Nephron (organoid): ENCODE measurements around the gene RASD1.

Source experiments
- H3K27ac Mint-ChIP-seq, 3 experiments: 2 replicates each; pipeline ENCODE4 v1.8.0; 2020; ENCODE audit warnings: mixed read lengths in 3 of 3, mild to moderate bottlenecking in 2 of 3, moderate library complexity in 1 of 3
- H3K27me3 Mint-ChIP-seq: 2 replicates; pipeline ENCODE4 v1.8.0; 2021; ENCODE audit warnings: low read depth, mild to moderate bottlenecking, moderate library complexity, mixed read lengths
- H3K36me3 Mint-ChIP-seq: 2 replicates; pipeline ENCODE4 v1.8.0; 2020; ENCODE audit warnings: low read depth, mixed read lengths
- H3K4me1 Mint-ChIP-seq: 2 replicates; pipeline ENCODE4 v1.8.0; 2020; ENCODE audit warnings: mixed read lengths
- H3K4me3 Mint-ChIP-seq, 3 experiments: 2 replicates each; pipeline ENCODE4 v1.8.0; 2020; ENCODE audit warnings: mild to moderate bottlenecking in 3 of 3, mixed read lengths in 3 of 3, moderate library complexity in 2 of 3
- H3K9me3 Mint-ChIP-seq: 2 replicates; pipeline ENCODE4 v1.8.0; 2020; ENCODE audit warnings: mixed read lengths
- TF ChIP-seq, protein P1 (sequence below), 3 experiments: fragments of 200-600 bp; sonication (generic); IDR thresholded peaks; one replicate each; pipeline ENCODE4 v1.5.0; 2021; ENCODE audit warnings: antibody characterized with exemption in 3 of 3; ENCODE audit not compliant: unreplicated experiment in 3 of 3

RASD1 gene

DNA sequence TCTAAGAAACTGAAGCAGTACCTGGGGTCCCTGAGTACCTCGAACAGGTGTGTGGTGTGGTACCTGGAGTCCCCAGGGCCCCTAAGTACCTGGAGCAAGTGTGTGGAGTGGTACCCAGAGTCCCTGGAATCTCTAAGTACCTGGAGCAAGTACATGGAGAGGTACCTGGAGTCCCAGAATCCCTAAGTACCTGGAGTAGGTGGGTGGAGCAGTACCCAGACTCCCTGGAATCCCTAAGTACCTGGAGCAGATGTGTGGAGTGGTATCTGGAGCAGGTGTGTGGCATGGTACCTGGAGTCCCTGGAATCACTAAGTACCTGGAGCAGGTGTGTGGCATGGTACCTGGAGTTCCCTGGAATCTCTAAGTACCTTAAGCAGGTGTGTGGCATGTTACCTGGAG lies 41.9 kb downstream of the RASD1 start:
- Mint-ChIP-seq H3K4me3 (no peak overlapping the region), H3K27ac (no peak overlapping the region), H3K36me3 (no peaks in the 10 kb centered on the region), H3K4me1 (no peaks in the 10 kb centered on the region), H3K9me3 (no peaks in the 10 kb centered on the region), H3K27me3 (peaks cover 13% of the 10 kb centered on the region)
- TF ChIP-seq, protein P1, sequence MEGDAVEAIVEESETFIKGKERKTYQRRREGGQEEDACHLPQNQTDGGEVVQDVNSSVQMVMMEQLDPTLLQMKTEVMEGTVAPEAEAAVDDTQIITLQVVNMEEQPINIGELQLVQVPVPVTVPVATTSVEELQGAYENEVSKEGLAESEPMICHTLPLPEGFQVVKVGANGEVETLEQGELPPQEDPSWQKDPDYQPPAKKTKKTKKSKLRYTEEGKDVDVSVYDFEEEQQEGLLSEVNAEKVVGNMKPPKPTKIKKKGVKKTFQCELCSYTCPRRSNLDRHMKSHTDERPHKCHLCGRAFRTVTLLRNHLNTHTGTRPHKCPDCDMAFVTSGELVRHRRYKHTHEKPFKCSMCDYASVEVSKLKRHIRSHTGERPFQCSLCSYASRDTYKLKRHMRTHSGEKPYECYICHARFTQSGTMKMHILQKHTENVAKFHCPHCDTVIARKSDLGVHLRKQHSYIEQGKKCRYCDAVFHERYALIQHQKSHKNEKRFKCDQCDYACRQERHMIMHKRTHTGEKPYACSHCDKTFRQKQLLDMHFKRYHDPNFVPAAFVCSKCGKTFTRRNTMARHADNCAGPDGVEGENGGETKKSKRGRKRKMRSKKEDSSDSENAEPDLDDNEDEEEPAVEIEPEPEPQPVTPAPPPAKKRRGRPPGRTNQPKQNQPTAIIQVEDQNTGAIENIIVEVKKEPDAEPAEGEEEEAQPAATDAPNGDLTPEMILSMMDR (IDR thresholded peaks at IDR 0.05; ENCODE audit: unreplicated experiment in 3 of 3), result no peak

DNA sequence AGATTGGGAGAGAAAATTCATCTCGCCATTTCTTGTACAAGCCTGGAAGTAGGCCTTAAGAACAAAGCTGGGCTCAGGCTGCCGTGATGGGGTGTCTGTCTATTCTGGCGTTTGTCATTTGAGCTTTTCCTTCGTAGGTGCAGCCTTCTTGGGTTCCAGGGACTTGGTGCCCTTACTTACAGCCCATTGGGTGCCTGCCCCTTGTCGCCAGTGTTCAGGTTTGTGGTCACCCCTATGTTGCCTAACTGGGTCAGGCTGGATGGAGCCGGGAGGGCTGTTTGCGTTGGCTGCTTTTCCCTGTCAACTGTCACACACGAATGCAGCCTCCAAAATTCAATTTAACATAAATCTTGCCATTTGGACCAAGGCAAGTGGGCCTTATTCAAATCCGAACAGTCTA lies 43.1 kb downstream of the RASD1 start:
- TF ChIP-seq, protein P1 (IDR thresholded peaks at IDR 0.05; ENCODE audit: unreplicated experiment in 3 of 3), result no peak
- Mint-ChIP-seq H3K27me3 (peaks cover 12% of the 10 kb centered on the region), H3K27ac (no peak overlapping the region), H3K4me1 (no peaks in the 10 kb centered on the region), H3K4me3 (no peak overlapping the region), H3K36me3 (no peaks in the 10 kb centered on the region), H3K9me3 (no peaks in the 10 kb centered on the region)

DNA sequence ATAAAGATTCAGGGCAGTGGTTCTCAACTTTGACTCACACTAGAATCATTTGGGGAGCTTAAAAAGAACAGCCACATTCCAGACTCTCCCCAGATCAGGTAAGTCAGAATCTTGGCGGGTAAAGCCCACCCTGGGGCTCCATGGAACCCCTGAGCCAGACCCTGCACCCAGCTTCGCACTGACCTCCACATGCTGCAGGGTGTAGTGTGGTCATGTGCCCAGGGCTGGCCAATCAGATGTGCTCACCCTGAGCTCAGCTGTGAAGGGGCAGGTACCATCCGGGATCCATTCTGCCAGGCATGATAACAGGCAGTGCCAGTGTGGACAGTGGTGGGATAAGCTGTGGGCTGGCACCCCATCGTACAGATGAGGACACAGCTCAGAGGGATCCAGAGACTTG lies 47.5 kb downstream of the RASD1 start:
- H3K4me1 Mint-ChIP-seq, result peaks cover 16% of the 10 kb centered on the region
- no peaks in the 10 kb centered on the region for H3K9me3 Mint-ChIP-seq
- H3K4me3 Mint-ChIP-seq, result no peak overlapping the region
- H3K27me3 Mint-ChIP-seq, result peaks cover 4% of the 10 kb centered on the region
- TF ChIP-seq, protein P1 (IDR thresholded peaks at IDR 0.05; ENCODE audit: unreplicated experiment in 3 of 3), result no peak
- no peaks in the 10 kb centered on the region for H3K36me3 Mint-ChIP-seq
- H3K27ac Mint-ChIP-seq, result no peak overlapping the region

- H3K27ac Mint-ChIP-seq, result peak overlapping the region in 2 of 3 experiments; percentile 28 to 49
These were observed 48.1 kb downstream of the RASD1 start for GRCh38 chr17:17448076-17448475.

GRCh38 chr17:17447264-17447663 lies 48.9 kb downstream of the RASD1 start:
- H3K4me1 Mint-ChIP-seq, result peaks cover 16% of the 10 kb centered on the region
- peaks cover 4% of the 10 kb centered on the region for H3K27me3 Mint-ChIP-seq
- no peak overlapping the region for H3K27ac Mint-ChIP-seq
- TF ChIP-seq, protein P1 (IDR thresholded peaks at IDR 0.05; ENCODE audit: unreplicated experiment in 3 of 3), result no peak
- no peak overlapping the region for H3K4me3 Mint-ChIP-seq
- H3K9me3 Mint-ChIP-seq, result no peaks in the 10 kb centered on the region
- no peaks in the 10 kb centered on the region for H3K36me3 Mint-ChIP-seq

More at GRCh38 chr17:17448076-17448475, 48.1 kb downstream of the RASD1 start:
- Mint-ChIP-seq H3K4me1 (peaks cover 16% of the 10 kb centered on the region), H3K27me3 (peaks cover 4% of the 10 kb centered on the region), H3K36me3 (no peaks in the 10 kb centered on the region), H3K9me3 (no peaks in the 10 kb centered on the region), H3K4me3 (peak overlapping the region in 1 of 3 experiments; percentile 35)
- TF ChIP-seq, protein P1 (IDR thresholded peaks at IDR 0.05; ENCODE audit: unreplicated experiment in 3 of 3), result no peak

DNA sequence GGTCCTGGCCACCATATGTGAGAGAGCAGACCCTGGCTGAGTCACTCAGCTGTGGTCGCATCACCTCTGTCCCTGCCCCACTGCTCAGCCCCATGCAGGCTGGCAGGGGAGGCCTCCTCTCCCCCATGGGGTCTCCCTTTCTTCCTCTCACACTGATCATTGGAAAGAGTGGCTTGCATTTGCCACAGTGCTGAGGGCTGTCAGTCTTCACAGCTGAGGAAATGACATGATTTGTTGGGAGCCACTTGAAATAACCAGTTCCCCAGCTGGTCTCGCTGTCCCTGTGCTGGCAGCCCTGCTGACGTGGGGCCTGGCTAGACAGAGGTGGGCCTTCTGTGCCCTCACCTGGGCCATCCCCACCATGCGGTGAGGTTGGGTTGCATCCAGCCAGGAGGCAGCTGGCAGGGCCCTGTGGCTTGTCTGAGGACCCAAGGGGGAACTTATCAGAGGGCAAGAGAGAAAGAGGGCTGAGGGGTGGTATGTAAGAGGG lies 49.5 kb downstream of the RASD1 start:
- Mint-ChIP-seq H3K4me1 (peaks cover 16% of the 10 kb centered on the region), H3K27me3 (peaks cover 4% of the 10 kb centered on the region), H3K4me3 (no peak overlapping the region), H3K36me3 (no peaks in the 10 kb centered on the region), H3K9me3 (no peaks in the 10 kb centered on the region), H3K27ac (peak overlapping the region in 1 of 3 experiments; percentile 3)
- TF ChIP-seq, protein P1 (IDR thresholded peaks at IDR 0.05; ENCODE audit: unreplicated experiment in 3 of 3), result no peak
